MCF 10A (cell line): Measurements from ENCODE around the gene PTPRQ. TPM values are rescaled to one million over a fixed set of nuclear protein-coding genes. Genes with fewer than 3 reads are reported as not detected.
A peak's percentile ranks its signal among the peaks of the same experiment; 100 is the strongest.

Experiments used
- BruUV-seq: library from RNA; stranded (reverse); fragments of 400-500 nt; replicated peaks from 2 replicates; lab custom pipeline; 2021; lab: Mats Ljungman, UMichigan
- CTCF ChIA-PET: fragments of 300-600 bp; sonication (Branson Sonifier 250); formaldehyde crosslinking; extraction: SDS; loops from one replicate; lab custom pipeline; 2021; ENCODE audit warnings: antibody characterized with exemption, inconsistent platforms; lab: Yijun Ruan, JAX
- POLR2A ChIA-PET: fragments of 300-600, 350-650 bp; sonication (Branson Sonifier 250); formaldehyde crosslinking; extraction: SDS; loops from one replicate; lab custom pipeline; 2020; ENCODE audit warnings: antibody characterized with exemption, inconsistent platforms; lab: Yijun Ruan, JAX
- DNase-seq: peaks from one replicate; pipeline ENCODE4 v3.0.0-alpha.2; 2018; ENCODE audit not compliant: unreplicated experiment
- H3K27ac Mint-ChIP-seq: one replicate; pipeline ENCODE4 v1.8.0; 2022; ENCODE audit warnings: mild to moderate bottlenecking, low read depth, mixed read lengths; ENCODE audit not compliant: unreplicated experiment
- H3K27me3 Mint-ChIP-seq: one replicate; pipeline ENCODE4 v1.8.0; 2022; ENCODE audit warnings: mixed read lengths; ENCODE audit not compliant: insufficient read depth, unreplicated experiment
- H3K36me3 Mint-ChIP-seq: one replicate; pipeline ENCODE4 v1.8.0; 2022; ENCODE audit warnings: mild to moderate bottlenecking, moderate library complexity, mixed read lengths; ENCODE audit not compliant: insufficient read depth, unreplicated experiment
- H3K4me1 Mint-ChIP-seq: one replicate; pipeline ENCODE4 v1.8.0; 2022; ENCODE audit warnings: mixed read lengths; ENCODE audit not compliant: insufficient read depth, unreplicated experiment
- H3K4me3 Mint-ChIP-seq: one replicate; pipeline ENCODE4 v1.8.0; 2022; ENCODE audit warnings: mild to moderate bottlenecking, moderate library complexity, mixed read lengths; ENCODE audit not compliant: unreplicated experiment
- H3K9me3 Mint-ChIP-seq: one replicate; pipeline ENCODE4 v1.8.0; 2022; ENCODE audit warnings: mixed read lengths; ENCODE audit not compliant: unreplicated experiment
- intact Hi-C: fragments of 100-400 bp; cut with micrococcal nuclease; formaldehyde crosslinking; loops from 2 replicates; pipeline ENCODE4 v1.14.1; 2022
- total RNA-seq: library from RNA; stranded (reverse); gene quantifications from 2 replicates; pipeline ENCODE4 v1.2.3, GENCODE V29; 2022
- TF ChIP-seq, protein P1 (sequence below): fragments of 200-600 bp; IDR thresholded peaks from one replicate; pipeline ENCODE4 v1.8.0; 2022; ENCODE audit warnings: antibody characterized with exemption, mild to moderate bottlenecking; ENCODE audit not compliant: unreplicated experiment

Gene PTPRQ
- total RNA-seq, 1 experiment from 2014 or later: not detected

DNA sequence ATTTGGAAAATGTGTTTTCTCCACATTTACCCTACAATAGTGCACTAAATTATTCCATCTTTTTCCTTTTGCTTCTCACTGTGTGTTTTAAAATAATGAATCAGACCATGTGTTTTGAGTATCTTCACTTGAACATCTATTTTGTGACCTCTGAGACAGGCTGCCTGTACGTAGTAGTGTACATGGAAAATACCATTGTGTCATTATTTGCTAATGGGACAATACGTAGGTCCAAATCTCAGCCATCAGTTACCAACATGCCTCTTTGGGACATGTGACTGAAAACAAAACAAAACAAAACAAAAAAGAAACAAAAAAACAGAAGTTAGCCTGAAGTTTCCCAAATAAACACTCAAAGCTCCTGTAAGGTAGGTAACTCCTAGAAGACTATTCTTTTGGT, 256.3 kb downstream of the PTPRQ start:
- DNase-seq: no peak
- ChIA-PET CTCF (no interaction called here), POLR2A (no interaction called here)
- Mint-ChIP-seq H3K27ac (no peak overlapping the region), H3K27me3 (peaks cover 26% of the 10 kb centered on the region), H3K36me3 (no peaks in the 10 kb centered on the region), H3K4me3 (no peak overlapping the region), H3K9me3 (no peaks in the 10 kb centered on the region), H3K4me1 (peaks cover 11% of the 10 kb centered on the region)
- intact Hi-C loops: no loop called here
- TF ChIP-seq, protein P1, sequence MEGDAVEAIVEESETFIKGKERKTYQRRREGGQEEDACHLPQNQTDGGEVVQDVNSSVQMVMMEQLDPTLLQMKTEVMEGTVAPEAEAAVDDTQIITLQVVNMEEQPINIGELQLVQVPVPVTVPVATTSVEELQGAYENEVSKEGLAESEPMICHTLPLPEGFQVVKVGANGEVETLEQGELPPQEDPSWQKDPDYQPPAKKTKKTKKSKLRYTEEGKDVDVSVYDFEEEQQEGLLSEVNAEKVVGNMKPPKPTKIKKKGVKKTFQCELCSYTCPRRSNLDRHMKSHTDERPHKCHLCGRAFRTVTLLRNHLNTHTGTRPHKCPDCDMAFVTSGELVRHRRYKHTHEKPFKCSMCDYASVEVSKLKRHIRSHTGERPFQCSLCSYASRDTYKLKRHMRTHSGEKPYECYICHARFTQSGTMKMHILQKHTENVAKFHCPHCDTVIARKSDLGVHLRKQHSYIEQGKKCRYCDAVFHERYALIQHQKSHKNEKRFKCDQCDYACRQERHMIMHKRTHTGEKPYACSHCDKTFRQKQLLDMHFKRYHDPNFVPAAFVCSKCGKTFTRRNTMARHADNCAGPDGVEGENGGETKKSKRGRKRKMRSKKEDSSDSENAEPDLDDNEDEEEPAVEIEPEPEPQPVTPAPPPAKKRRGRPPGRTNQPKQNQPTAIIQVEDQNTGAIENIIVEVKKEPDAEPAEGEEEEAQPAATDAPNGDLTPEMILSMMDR: no peak
- BruUV-seq: no TSS peak

DNA sequence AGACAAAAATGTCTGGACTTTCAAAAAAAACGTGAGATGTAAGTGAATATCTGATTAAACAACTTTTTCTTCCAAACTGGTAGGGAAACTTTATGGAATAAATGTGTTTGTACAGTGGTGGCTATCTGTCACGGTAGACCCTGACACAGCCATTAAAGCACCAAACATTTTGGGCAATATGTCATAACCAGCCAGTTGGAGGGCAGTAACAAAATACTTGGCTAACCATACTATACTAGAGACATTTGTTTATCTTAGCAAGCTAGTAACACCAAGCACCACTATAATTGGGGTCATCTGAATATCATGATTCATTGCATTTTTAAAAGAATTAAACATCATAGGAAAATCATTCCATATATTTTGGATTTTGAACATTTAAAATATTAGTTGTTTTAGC, 257.4 kb downstream of the PTPRQ start:
- TF ChIP-seq, protein P1: no peak
- Mint-ChIP-seq H3K4me3 (no peak overlapping the region), H3K36me3 (no peaks in the 10 kb centered on the region), H3K27ac (no peak overlapping the region), H3K27me3 (peaks cover 26% of the 10 kb centered on the region), H3K9me3 (no peaks in the 10 kb centered on the region), H3K4me1 (peaks cover 11% of the 10 kb centered on the region)
- no peak for DNase-seq
- intact Hi-C loops: no loop called here
- CTCF ChIA-PET: no interaction called here
- no TSS peak for BruUV-seq
- POLR2A ChIA-PET: no interaction called here

DNA sequence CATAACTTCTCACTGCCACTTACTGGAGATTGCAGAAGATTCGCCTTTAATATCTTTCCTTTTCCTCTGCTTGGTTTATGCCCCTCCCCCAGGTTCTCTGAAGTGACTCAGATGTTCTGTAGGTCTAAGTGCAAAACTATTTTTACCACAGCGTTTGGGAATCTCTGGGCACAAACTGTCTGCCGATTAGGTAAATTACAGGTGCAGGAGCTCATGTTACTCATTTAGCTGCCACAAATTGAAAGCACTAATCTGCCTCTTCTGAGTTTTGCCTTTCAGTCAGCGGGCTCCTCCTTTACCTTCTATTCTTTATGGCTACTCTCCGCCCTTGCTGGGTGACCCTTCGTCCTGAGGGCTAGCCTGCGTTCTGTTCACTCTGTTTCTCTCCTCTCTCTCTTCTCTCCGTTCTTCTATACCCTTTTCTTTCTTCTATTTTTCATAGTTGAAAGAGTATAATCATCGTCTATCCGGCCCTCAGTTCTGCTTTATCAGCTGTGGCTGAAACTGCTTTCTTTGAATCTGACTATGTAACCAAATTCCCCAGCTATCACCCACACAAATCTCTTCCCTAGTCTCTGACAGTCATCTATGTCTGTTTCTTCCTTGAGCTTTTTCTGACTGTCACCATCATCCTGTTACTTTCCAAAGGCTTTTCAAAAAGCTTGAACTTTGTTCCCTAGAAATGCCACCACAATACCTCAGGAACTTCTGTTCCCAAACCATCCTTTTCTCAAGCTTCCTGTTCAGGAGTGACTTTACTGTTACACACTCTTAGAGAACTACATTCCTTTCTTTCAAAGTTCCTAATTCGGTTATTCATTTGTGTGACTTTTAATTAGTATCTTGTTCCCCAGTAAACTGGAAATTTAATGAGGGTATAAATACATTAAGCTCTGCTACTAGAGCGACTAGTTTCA, 259.1 kb downstream of the PTPRQ start:
- peak overlapping the region; percentile 53 for H3K4me3 Mint-ChIP-seq
- no peaks in the 10 kb centered on the region for H3K36me3 Mint-ChIP-seq
- peaks cover 13% of the 10 kb centered on the region for H3K27me3 Mint-ChIP-seq
- BruUV-seq: TSS peak; percentile 70
- POLR2A ChIA-PET: interaction anchor here (0.6 to 1.4 kb wide), 3 partner anchors 8 to 1786 kb away, joined by 3 to 8 read pairs (median 3); no protein-coding TSS in a partner anchor
- H3K4me1 Mint-ChIP-seq: peaks cover 11% of the 10 kb centered on the region
- DNase-seq: peak; percentile 89
- H3K27ac Mint-ChIP-seq: no peak overlapping the region
- TF ChIP-seq, protein P1: no peak
- intact Hi-C loops: no loop called here
- CTCF ChIA-PET: interaction anchor here (0.6 to 1.3 kb wide), 5 partner anchors 35 to 116 kb away, joined by 3 to 5 read pairs (median 3); no protein-coding TSS in a partner anchor
- no peaks in the 10 kb centered on the region for H3K9me3 Mint-ChIP-seq

DNA sequence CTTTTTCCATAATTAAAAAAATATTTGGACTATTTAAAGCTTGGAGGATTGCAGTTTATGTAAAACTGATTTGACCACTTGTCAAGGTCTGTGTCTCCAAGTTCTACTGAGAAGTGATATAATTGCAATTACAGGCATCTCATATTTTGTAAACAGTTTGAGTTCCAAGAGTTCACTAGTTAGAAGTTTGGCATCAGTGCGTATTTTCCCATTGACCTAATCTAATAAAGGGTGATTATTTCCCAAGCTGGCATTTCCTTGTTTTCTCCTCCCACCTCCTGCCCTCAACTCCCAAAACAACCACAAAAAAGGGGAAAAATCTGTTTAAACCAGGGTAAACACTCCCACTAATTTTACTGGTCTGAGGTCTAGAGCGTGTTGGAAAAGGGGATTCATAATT, 260.4 kb downstream of the PTPRQ start:
- Mint-ChIP-seq H3K27me3 (peaks cover under 1% of the 10 kb centered on the region), H3K36me3 (no peaks in the 10 kb centered on the region), H3K4me3 (no peak overlapping the region), H3K4me1 (peaks cover 11% of the 10 kb centered on the region), H3K9me3 (no peaks in the 10 kb centered on the region), H3K27ac (no peak overlapping the region)
- no peak for DNase-seq
- intact Hi-C loops: no loop called here
- no TSS peak for BruUV-seq
- TF ChIP-seq, protein P1: no peak
- ChIA-PET CTCF (no interaction called here), POLR2A (interaction anchor here (0.6 to 0.7 kb wide), 2 partner anchors 16 to 134 kb away, joined by 3 read pairs; no protein-coding TSS in a partner anchor)
